Kidney (tissue), 14 donors: ENCODE measurements around the gene PNLIPRP2. TPM values are rescaled to one million over a fixed set of nuclear protein-coding genes. Genes with fewer than 3 reads are reported as not detected.

Experiments
- DNase-seq, 5 donors: peaks; one replicate each; pipeline ENCODE4 v3.0.0-alpha.2; 2013 to 2020
- FAIRE-seq: peaks from 2 replicates; lab custom pipeline; 2012; peaks lifted over from hg19 to GRCh38; lab: Jason Lieb, UNC
- H3K27ac ChIP-seq, 2 donors: one replicate each; pipeline ENCODE4 v1.7.0; 2013; ENCODE audit warnings: low read depth in 2 of 2, low read length in 2 of 2, inconsistent platforms in 1 of 2
- H3K27me3 ChIP-seq: one replicate; pipeline ENCODE4 v1.7.1; 2013; ENCODE audit warnings: low read length, inconsistent platforms; ENCODE audit not compliant: control insufficient read depth, insufficient read depth
- H3K36me3 ChIP-seq, 3 donors: one replicate each; pipeline versions ENCODE4 v1.7.0 to v1.7.1; 2013; ENCODE audit warnings: low read length in 3 of 3, control low read depth in 1 of 3, inconsistent platforms in 1 of 3; ENCODE audit not compliant: insufficient read depth in 3 of 3, control insufficient read depth in 2 of 3
- H3K4me1 ChIP-seq, 3 donors: one replicate each; pipeline versions ENCODE4 v1.7.0 to v1.7.1; 2013; ENCODE audit warnings: low read length in 3 of 3, inconsistent platforms in 1 of 3, low read depth in 1 of 3; ENCODE audit not compliant: control insufficient read depth in 2 of 3, insufficient read depth in 2 of 3
- H3K4me3 ChIP-seq, 3 donors: one replicate each; pipeline versions ENCODE4 v1.7.0 to v1.8.1; 2013; ENCODE audit warnings: low read length in 3 of 3, control low read depth in 1 of 3, inconsistent platforms in 1 of 3
- H3K9ac ChIP-seq, 3 donors: one replicate each; pipeline versions ENCODE4 v1.7.0 to v1.7.1; 2013; ENCODE audit warnings: low read length in 3 of 3, control low read depth in 1 of 3, inconsistent platforms in 1 of 3
- H3K9me3 ChIP-seq, 3 donors: one replicate each; pipeline versions ENCODE4 v1.7.0 to v1.7.1; 2013; ENCODE audit warnings: low read length in 3 of 3, control low read depth in 1 of 3, inconsistent platforms in 1 of 3; ENCODE audit not compliant: control insufficient read depth in 2 of 3, insufficient read depth in 1 of 3
- intact Hi-C: fragments of 100-400 bp; cut with DNase I; formaldehyde crosslinking; loops from one replicate; pipeline ENCODE4 v1.11.1; 2022
- polyA plus RNA-seq: library from polyadenylated mRNA; stranded (reverse); fragments of 350-450 nt; fragmentation: Illumina TruSeq; extraction: RNeasy Lipid Tissue Mini Kit (QIAGEN cat#74804); gene quantifications from one replicate; pipeline ENCODE4 v1.2.3, GENCODE V29; 2014; ENCODE audit warnings: low read depth, low replicate concordance; ENCODE audit not compliant: insufficient read depth
- total RNA-seq: library from RNA; stranded (reverse); fragmentation: NEBNext Ultra II Directional; extraction: Animal tissue kit (Norgen Biotek cat#: 25700); gene quantifications from one replicate; pipeline ENCODE4 v1.2.1, GENCODE V29; 2021
- TF ChIP-seq, protein P1 (sequence below): IDR thresholded peaks from 3 replicates; pipeline ENCODE4 v1.5.1; 2012; ENCODE audit warnings: mild to moderate bottlenecking, moderate library complexity, borderline replicate concordance; ENCODE audit not compliant: insufficient read depth; ENCODE audit errors: extremely low read depth
- donor health status: control.
- donor health status: control.
- donor health status: control.
- donor health status: control.
- donor health status: control.
- donor health status: DM: yes; HTN: yes; CAD: no.
- donor health status: Normal renal cell carcinoma (clear cell type).

The PNLIPRP2 gene
- total and polyA plus RNA-seq, 2 donors from 2014 or later = not detected

DNA sequence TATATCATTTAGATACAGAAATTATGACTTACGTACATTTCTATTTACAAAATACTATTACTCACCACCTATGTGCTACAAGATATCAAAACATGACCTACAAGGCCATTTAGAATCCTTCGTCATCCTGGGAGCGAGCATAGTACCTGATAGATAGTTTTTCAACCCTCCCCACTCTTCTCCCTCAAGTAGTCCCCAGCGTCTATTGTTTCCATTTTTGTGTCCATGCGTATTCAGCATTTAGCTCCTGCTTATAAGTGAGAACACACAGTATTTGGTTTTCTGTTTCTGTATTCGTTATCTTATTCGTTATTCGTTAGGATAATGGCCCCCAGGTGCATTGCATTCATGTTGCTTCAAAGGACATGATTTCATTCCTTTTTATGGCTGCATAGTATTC, 28.1 kb downstream of the PNLIPRP2 start:
- Histone ChIP-seq H3K4me1 (no peaks in the 10 kb centered on the region), H3K27me3 (no peaks in the 10 kb centered on the region), H3K9ac (no peak overlapping the region), H3K9me3 (no peaks in the 10 kb centered on the region), H3K4me3 (no peak overlapping the region), H3K27ac (no peak overlapping the region), H3K36me3 (no peaks in the 10 kb centered on the region)
- FAIRE-seq (no peak), DNase-seq (no peak)
- TF ChIP-seq, protein P1, sequence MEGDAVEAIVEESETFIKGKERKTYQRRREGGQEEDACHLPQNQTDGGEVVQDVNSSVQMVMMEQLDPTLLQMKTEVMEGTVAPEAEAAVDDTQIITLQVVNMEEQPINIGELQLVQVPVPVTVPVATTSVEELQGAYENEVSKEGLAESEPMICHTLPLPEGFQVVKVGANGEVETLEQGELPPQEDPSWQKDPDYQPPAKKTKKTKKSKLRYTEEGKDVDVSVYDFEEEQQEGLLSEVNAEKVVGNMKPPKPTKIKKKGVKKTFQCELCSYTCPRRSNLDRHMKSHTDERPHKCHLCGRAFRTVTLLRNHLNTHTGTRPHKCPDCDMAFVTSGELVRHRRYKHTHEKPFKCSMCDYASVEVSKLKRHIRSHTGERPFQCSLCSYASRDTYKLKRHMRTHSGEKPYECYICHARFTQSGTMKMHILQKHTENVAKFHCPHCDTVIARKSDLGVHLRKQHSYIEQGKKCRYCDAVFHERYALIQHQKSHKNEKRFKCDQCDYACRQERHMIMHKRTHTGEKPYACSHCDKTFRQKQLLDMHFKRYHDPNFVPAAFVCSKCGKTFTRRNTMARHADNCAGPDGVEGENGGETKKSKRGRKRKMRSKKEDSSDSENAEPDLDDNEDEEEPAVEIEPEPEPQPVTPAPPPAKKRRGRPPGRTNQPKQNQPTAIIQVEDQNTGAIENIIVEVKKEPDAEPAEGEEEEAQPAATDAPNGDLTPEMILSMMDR = no peak
- intact Hi-C loops = no loop called here

DNA sequence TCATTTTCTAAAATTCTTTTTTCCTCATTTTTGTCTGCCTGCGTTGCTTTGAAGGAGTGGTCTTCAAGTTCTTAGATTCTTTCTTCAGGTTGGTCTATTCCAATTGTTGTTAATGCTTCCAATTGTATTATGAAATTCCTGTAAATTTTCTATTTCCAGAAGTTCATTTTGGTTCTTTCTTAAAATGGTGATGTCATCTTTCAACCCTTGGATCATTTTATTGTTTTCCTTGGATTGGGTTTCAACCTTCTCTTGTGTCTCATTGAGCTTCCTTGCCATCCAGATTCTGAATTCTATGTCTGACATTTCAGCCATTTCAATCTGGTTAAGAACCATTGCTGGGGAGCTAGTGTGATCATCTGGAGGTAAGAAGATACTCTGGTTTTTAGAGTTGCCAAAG, 33.1 kb downstream of the PNLIPRP2 start:
- TF ChIP-seq, protein P1 = no peak
- DNase-seq (no peak), FAIRE-seq (no peak)
- Histone ChIP-seq H3K9ac (no peak overlapping the region), H3K4me1 (no peaks in the 10 kb centered on the region), H3K9me3 (no peaks in the 10 kb centered on the region), H3K36me3 (no peaks in the 10 kb centered on the region), H3K27ac (no peak overlapping the region), H3K4me3 (no peak overlapping the region), H3K27me3 (no peaks in the 10 kb centered on the region)
- intact Hi-C loops = no loop called here

DNA sequence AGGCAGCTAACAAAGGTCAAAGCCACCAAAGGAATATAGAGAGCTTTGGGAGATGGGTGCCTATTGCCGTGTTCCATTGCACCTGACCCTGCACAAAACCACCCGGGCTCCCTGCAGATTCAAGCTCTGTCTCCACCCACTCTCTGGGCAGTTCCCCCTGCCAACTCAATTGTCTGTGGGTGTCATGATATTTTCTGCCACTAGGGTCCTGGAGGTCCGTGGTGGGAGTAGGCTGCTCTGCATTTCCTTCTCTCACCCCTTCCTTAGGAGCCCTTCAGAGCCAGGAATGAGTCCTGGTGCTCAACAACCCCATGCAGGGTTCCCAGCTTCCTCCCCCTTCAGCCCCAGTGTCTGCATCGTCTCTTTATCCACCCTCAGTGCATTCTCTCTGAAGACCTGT, 34.1 kb downstream of the PNLIPRP2 start:
- Histone ChIP-seq H3K27ac (no peak overlapping the region), H3K9ac (no peak overlapping the region), H3K36me3 (no peaks in the 10 kb centered on the region), H3K4me3 (no peak overlapping the region), H3K27me3 (no peaks in the 10 kb centered on the region), H3K9me3 (no peaks in the 10 kb centered on the region), H3K4me1 (no peaks in the 10 kb centered on the region)
- FAIRE-seq (no peak), DNase-seq (no peak)
- intact Hi-C loops = no loop called here
- TF ChIP-seq, protein P1 = no peak

DNA sequence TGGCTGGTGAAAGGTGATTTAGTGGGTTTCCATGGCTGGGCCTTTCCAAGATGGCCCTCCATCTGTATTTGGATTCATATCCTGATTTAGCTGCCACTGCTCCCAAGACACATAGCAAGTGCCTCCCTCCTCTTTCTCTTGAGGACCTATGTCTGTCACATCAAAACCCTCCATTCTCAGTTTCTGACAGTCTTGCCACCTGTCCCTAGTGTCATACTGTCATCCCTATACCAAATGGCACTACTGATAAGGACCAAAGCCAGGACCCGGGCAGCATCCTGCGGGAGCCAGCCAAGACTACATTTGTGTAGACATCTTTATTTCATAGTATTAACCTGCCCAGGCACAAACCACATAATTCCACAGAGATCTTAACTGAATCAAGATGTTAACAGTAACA, 34.8 kb downstream of the PNLIPRP2 start:
- no peaks in the 10 kb centered on the region for H3K36me3 ChIP-seq
- DNase-seq = no peak
- intact Hi-C loops = no loop called here
- no peak for FAIRE-seq
- no peaks in the 10 kb centered on the region for H3K9me3 ChIP-seq
- H3K9ac ChIP-seq = no peak overlapping the region
- no peak overlapping the region for H3K27ac ChIP-seq
- TF ChIP-seq, protein P1 = no peak
- no peaks in the 10 kb centered on the region for H3K27me3 ChIP-seq
- H3K4me1 ChIP-seq = no peaks in the 10 kb centered on the region
- H3K4me3 ChIP-seq = no peak overlapping the region
